GM23338 (cell line): ENCODE results near the gene NFKBIA. TPM values are rescaled to one million over a fixed set of nuclear protein-coding genes. Genes with fewer than 3 reads are reported as not detected.

ENCODE experiments used
- CREB1 ChIP-seq: fragments of 250-450 bp; sonication (Bioruptor Pico); IDR thresholded peaks from 2 replicates; pipeline ENCODE4 v1.5.0; 2020; ENCODE audit warnings: low read depth, mild to moderate bottlenecking, moderate library complexity
- CTCF ChIP-seq, 2 experiments: fragments of 200-600 bp in 1 of 2; sonication (generic) in 1 of 2; conservative IDR thresholded peaks; 2 replicates each; pipeline versions ENCODE4 v1.5.1 to v1.6.1; 2016 to 2017; ENCODE audit warnings: antibody characterized with exemption in 2 of 2, low read depth in 2 of 2, mild to moderate bottlenecking in 2 of 2, moderate library complexity in 1 of 2
- ETS1 ChIP-seq: IDR thresholded peaks from 2 replicates; pipeline ENCODE4 v1.6.1; 2016; ENCODE audit warnings: antibody characterized with exemption
- EZH2 ChIP-seq: fragments of 200-600 bp; sonication (generic); IDR thresholded peaks from one replicate; pipeline ENCODE4 v1.8.0; 2017; ENCODE audit warnings: antibody characterized with exemption, mild to moderate bottlenecking, low read depth; ENCODE audit not compliant: unreplicated experiment
- EZH2phosphoT487 ChIP-seq: fragments of 200-600 bp; sonication (generic); IDR thresholded peaks from one replicate; pipeline ENCODE4 v1.8.1; 2018; ENCODE audit warnings: antibody characterized with exemption; ENCODE audit not compliant: unreplicated experiment
- JUNB ChIP-seq: IDR thresholded peaks from one replicate; pipeline ENCODE4 v1.6.1; 2016; ENCODE audit warnings: antibody characterized with exemption; ENCODE audit not compliant: unreplicated experiment
- NANOG ChIP-seq: IDR thresholded peaks from 2 replicates; pipeline ENCODE4 v1.6.1; 2016; ENCODE audit warnings: antibody characterized with exemption, borderline replicate concordance
- POLR2AphosphoS5 ChIP-seq: IDR thresholded peaks from 2 replicates; pipeline ENCODE4 v1.6.1; 2016; ENCODE audit warnings: antibody characterized with exemption, low read depth
- ZNF114 ChIP-seq: fragments of 250-450 bp; sonication (Bioruptor Pico); IDR thresholded peaks from 2 replicates; pipeline ENCODE4 v1.5.0; 2020; ENCODE audit warnings: mild to moderate bottlenecking, moderate library complexity
- ZNF331 ChIP-seq: fragments of 250-450 bp; sonication (Bioruptor Pico); IDR thresholded peaks from 2 replicates; pipeline ENCODE4 v1.5.0; 2020; ENCODE audit warnings: low read depth, mild to moderate bottlenecking, moderate library complexity
- ZNF462 ChIP-seq: fragments of 250-450 bp; sonication (Bioruptor Pico); IDR thresholded peaks from 2 replicates; pipeline ENCODE4 v1.5.0; 2020; ENCODE audit warnings: mild to moderate bottlenecking, moderate library complexity
- polyA plus RNA-seq: library from polyadenylated mRNA; unstranded; fragments of >200 nt; fragmentation: Nextera tagmentation; extraction: Ambion mirVana; gene quantifications from 2 replicates; pipeline ENCODE4 v1.2.1, GENCODE V29; 2016
- total RNA-seq: library from RNA; depleted of rRNA; stranded (reverse); fragments of >200 nt; shearing (Covaris generic); gene quantifications from 2 replicates; pipeline ENCODE4 v1.2.3, GENCODE V29; 2014

NFKBIA gene
- total and polyA plus RNA-seq, 2 experiments from 2014 or later, result 33.4 to 41.3 TPM

- TF ChIP-seq ZNF462 (no peak), POLR2AphosphoS5 (no peak), NANOG (no peak), CREB1 (CRISPR knock-in tag) (no peak), ZNF331 (CRISPR knock-in tag) (no peak), EZH2 (no peak), ZNF114 (CRISPR knock-in tag) (no peak), JUNB (no peak), CTCF (conservative IDR thresholded peaks at IDR 0.05; ENCODE audit: low read depth in 2 of 2) (no peak), ETS1 (no peak), EZH2phosphoT487 (no peak)
Observed at GRCh38 chr14:35369701-35370191, 34.8 kb downstream of the NFKBIA start (continued).
